ENCODE measurements around the gene CAMTA1.
"Not testable (repeated sequence)": the region's sequence is repeated elsewhere in the genome, so short reads cannot be mapped to it uniquely, and the experiment has no call there.

The CAMTA1 gene

GRCh38 chr1:6834366-6834765 is 49.1 kb downstream of the CAMTA1 start:
- no peak for TF ChIP-seq CTCF (IDR thresholded peaks at IDR 0.05; ENCODE audit: control insufficient read depth, insufficient read depth, low read depth, low read length, missing control alignments)
- DNase-seq (ENCODE audit: low read depth), result no peak
- H3K4me3 ChIP-seq (ENCODE audit: control insufficient read depth, low read depth, low read length), result no peak overlapping the region

DNA sequence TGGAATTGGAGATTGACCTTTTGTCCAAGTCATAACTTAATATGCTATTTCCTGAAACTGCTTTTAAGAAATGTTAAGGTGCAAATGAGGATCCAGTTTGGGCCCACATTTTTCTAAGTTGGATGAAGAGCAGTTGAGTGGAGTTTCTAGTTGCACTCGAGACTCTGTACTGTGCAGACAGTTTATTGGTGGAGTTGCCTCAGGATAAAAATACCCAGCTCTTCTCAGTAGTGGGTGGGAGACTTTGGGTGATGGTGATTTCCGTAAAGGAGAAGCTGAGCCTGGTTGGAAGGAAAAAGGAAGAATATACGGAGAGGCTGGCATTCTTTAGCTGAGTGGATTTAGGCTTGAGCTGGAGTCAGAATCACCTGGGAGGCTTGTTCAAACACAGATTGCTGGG is 49.9 kb downstream of the CAMTA1 start:
- H3K4me3 ChIP-seq (ENCODE audit: control insufficient read depth, low read depth, low read length), result no peak overlapping the region
- no peak for DNase-seq (ENCODE audit: low read depth)
- no peak for TF ChIP-seq CTCF (IDR thresholded peaks at IDR 0.05; ENCODE audit: control insufficient read depth, insufficient read depth, low read depth, low read length, missing control alignments)

GRCh38 chr1:6842301-6842700 is 57.0 kb downstream of the CAMTA1 start:
- no peak for DNase-seq (ENCODE audit: low read depth)
- TF ChIP-seq CTCF (IDR thresholded peaks at IDR 0.05; ENCODE audit: control insufficient read depth, insufficient read depth, low read depth, low read length, missing control alignments), result no peak
- no peak overlapping the region for H3K4me3 ChIP-seq (ENCODE audit: control insufficient read depth, low read depth, low read length)

- DNase-seq (ENCODE audit: low read depth); H3K4me3 ChIP-seq (ENCODE audit: control insufficient read depth, low read depth, low read length): not testable (repeated sequence)
These were observed 60.5 kb downstream of the CAMTA1 start for GRCh38 chr1:6845786-6846185.

DNA sequence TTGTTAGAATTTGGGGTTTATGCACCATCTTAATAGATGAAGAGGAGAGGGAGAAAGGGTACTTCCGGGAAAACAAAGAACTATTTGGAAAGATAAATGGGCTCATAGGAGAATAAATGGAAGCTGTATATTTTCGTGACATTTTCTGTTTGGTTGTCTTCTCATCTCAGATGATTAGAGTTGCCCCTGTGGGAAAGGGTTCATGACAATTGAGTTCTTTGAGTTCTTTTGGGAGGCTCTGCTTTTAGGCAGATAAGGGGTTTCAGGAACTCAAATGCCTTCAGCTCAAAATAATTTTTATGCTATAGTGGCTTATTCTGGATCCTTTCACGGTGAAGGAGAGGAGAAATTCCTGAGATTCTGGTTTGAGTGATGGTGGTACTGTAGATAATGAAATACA is 63.6 kb downstream of the CAMTA1 start:
- H3K4me3 ChIP-seq (ENCODE audit: control insufficient read depth, low read depth, low read length), result no peak overlapping the region
- no peak for TF ChIP-seq CTCF (IDR thresholded peaks at IDR 0.05; ENCODE audit: control insufficient read depth, insufficient read depth, low read depth, low read length, missing control alignments)
- no peak for DNase-seq (ENCODE audit: low read depth)

DNA sequence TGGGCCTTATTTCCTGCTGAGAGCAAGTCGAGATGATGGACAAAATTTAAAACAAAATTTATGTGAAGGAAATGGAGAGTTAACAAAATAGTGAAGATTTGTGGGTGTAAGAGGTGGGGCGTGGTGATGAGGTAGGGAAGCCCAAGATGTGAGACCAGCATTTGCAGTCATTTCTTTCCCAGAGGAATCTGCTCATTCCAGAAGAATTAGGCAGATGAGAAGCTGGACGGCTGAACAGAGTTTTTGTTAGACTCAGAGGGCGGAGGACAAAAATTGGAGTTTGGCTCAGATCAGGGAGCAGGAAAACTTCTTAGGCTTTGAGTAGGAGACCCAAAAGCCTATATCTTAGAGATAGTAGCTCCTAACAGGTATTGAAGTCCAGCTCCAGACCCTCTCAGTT is 65.3 kb downstream of the CAMTA1 start:
- H3K4me3 ChIP-seq (ENCODE audit: control insufficient read depth, low read depth, low read length), result no peak overlapping the region
- TF ChIP-seq CTCF (IDR thresholded peaks at IDR 0.05; ENCODE audit: control insufficient read depth, insufficient read depth, low read depth, low read length, missing control alignments), result no peak
- DNase-seq (ENCODE audit: low read depth), result no peak

GRCh38 chr1:6852136-6852890 is 67.1 kb downstream of the CAMTA1 start:
- TF ChIP-seq CTCF (IDR thresholded peaks at IDR 0.05; ENCODE audit: control insufficient read depth, insufficient read depth, low read depth, low read length, missing control alignments), result no peak
- H3K4me3 ChIP-seq (ENCODE audit: control insufficient read depth, low read depth, low read length), result no peak overlapping the region
- no peak for DNase-seq (ENCODE audit: low read depth)

All from AG09309 (cell line).